GM12878 (cell line): ENCODE measurements around the gene CCNJL. TPM values are rescaled to one million over a fixed set of nuclear protein-coding genes. Genes with fewer than 3 reads are reported as not detected.

Source experiments
- ATAC-seq: fragments of 200-7000 bp; cut with Tn5 transposase; 3 replicates; pipeline ENCODE4 v1.9.1; 2020; ENCODE audit warnings: mild to moderate bottlenecking, moderate library complexity
- BruUV-seq: library from RNA; stranded (reverse); fragments of 400-500 nt; replicated peaks from 2 replicates; lab custom pipeline; 2021; lab: Mats Ljungman, UMichigan
- CTCF ChIA-PET: fragments of 300-600 bp; sonication (Branson Sonifier 250); formaldehyde crosslinking; extraction: SDS; loops from one replicate; lab custom pipeline; 2021; ENCODE audit warnings: inconsistent platforms; lab: Yijun Ruan, JAX
- POLR2A ChIA-PET: fragments of 350-600 bp; formaldehyde crosslinking; extraction: SDS; loops from one replicate; lab custom pipeline; 2021; ENCODE audit warnings: inconsistent platforms; lab: Charles Lee
- RAD21 ChIA-PET: fragments of 300-600 bp; sonication (Branson Sonifier 250); formaldehyde crosslinking; loops from one replicate; lab custom pipeline; 2023; ENCODE audit warnings: antibody characterized with exemption; ENCODE audit not compliant: unreplicated experiment; lab: Charles Lee
- SMC1A ChIA-PET: fragments of 300-600 bp; sonication (Branson Sonifier 250); formaldehyde crosslinking; loops from one replicate; lab custom pipeline; 2023; ENCODE audit not compliant: unreplicated experiment, uncharacterized antibody; lab: Charles Lee
- DNase-seq: peaks from one replicate; pipeline ENCODE4 v3.0.0-alpha.2; 2011; ENCODE audit warnings: low read depth, low spot score
- FAIRE-seq: peaks from 3 replicates; lab custom pipeline; 2011; peaks lifted over from hg19 to GRCh38; lab: Jason Lieb, UNC
- H2AFZ ChIP-seq: 2 replicates; pipeline ENCODE4 v1.6.0; 2011; ENCODE audit warnings: low read depth, low read length, control low read depth; ENCODE audit not compliant: control insufficient read depth
- H3K27ac ChIP-seq: 2 replicates; pipeline ENCODE4 v1.5.1; 2011; ENCODE audit warnings: control low read depth; ENCODE audit not compliant: control insufficient read depth, insufficient read depth
- H3K27me3 ChIP-seq, 2 experiments: replicated peaks in 1 of 2; 2 replicates each; pipeline versions ENCODE4 v1.6.0 to v1.6.1; 2011; ENCODE audit warnings: low read length in 1 of 2; ENCODE audit not compliant: control insufficient read depth in 2 of 2, insufficient read depth in 2 of 2
- H3K36me3 ChIP-seq, 2 experiments: 2 replicates each; pipeline ENCODE4 v1.5.1; 2011; ENCODE audit warnings: low read length in 1 of 2; ENCODE audit not compliant: control insufficient read depth in 2 of 2, insufficient read depth in 2 of 2
- H3K4me1 ChIP-seq: 2 replicates; pipeline ENCODE4 v1.6.1; 2011; ENCODE audit warnings: mild to moderate bottlenecking, low read length, moderate library complexity, mixed read lengths; ENCODE audit not compliant: control insufficient read depth, insufficient read depth
- H3K4me2 ChIP-seq: 2 replicates; pipeline ENCODE4 v1.6.0; 2011; ENCODE audit warnings: control low read depth; ENCODE audit not compliant: control insufficient read depth, insufficient read depth
- H3K4me3 ChIP-seq: fragments of 200-600 bp; sonication (generic); 2 replicates; pipeline ENCODE4 v1.5.1; 2016
- H3K79me2 ChIP-seq: 2 replicates; pipeline ENCODE4 v1.6.0; 2011; ENCODE audit warnings: low read length; ENCODE audit not compliant: control insufficient read depth, insufficient read depth
- H3K9ac ChIP-seq: 2 replicates; pipeline ENCODE4 v1.8.0; 2011; ENCODE audit warnings: low read length, control low read depth, mixed read lengths; ENCODE audit not compliant: control insufficient read depth, insufficient read depth
- H3K9me3 ChIP-seq: replicated peaks from 3 replicates; pipeline ENCODE4 v1.5.1; 2011; ENCODE audit warnings: mild to moderate bottlenecking, low read length; ENCODE audit not compliant: control insufficient read depth, insufficient read depth
- H4K20me1 ChIP-seq: 2 replicates; pipeline ENCODE4 v1.6.0; 2011; ENCODE audit not compliant: control insufficient read depth, insufficient read depth
- BHLHE40 ChIP-seq, 2 experiments: fragments of 450-650 bp in 1 of 2; IDR thresholded peaks; 2 replicates each; pipeline ENCODE4 v1.6.1; 2011 to 2017; ENCODE audit warnings: low read depth in 2 of 2, borderline replicate concordance in 1 of 2, improper control_type of control experiment in 1 of 2, low read length in 1 of 2, mild to moderate bottlenecking in 1 of 2
- BMI1 ChIP-seq: fragments of 450-650 bp; IDR thresholded peaks from 2 replicates; pipeline ENCODE4 v1.6.1; 2016; ENCODE audit warnings: mild to moderate bottlenecking, moderate library complexity, borderline replicate concordance
- CHD4 ChIP-seq: fragments of 200-600 bp; sonication (generic); IDR thresholded peaks from 2 replicates; pipeline ENCODE4 v1.6.1; 2016; ENCODE audit warnings: mild to moderate bottlenecking
- ETV6 ChIP-seq, 2 experiments: fragments of 450-650 bp in 1 of 2; IDR thresholded peaks in 1 of 2; conservative IDR thresholded peaks in 1 of 2; 2 replicates each; pipeline ENCODE4 v1.6.1; 2014; ENCODE audit warnings: antibody characterized with exemption in 1 of 2, borderline replicate concordance in 1 of 2, low read depth in 1 of 2, mild to moderate bottlenecking in 1 of 2, moderate library complexity in 1 of 2
- EZH2 ChIP-seq: IDR thresholded peaks from 2 replicates; pipeline ENCODE4 v1.6.1; 2012; ENCODE audit warnings: low read depth, mild to moderate bottlenecking, control low read depth, inconsistent platforms, low read length, borderline replicate concordance; ENCODE audit not compliant: control insufficient read depth
- FOS ChIP-seq: IDR thresholded peaks from 3 replicates; pipeline ENCODE4 v1.6.1; 2011; ENCODE audit warnings: borderline replicate concordance; ENCODE audit not compliant: insufficient read length; ENCODE audit errors: extremely low read depth
- SP1 ChIP-seq: IDR thresholded peaks from one replicate; pipeline ENCODE4 v1.6.1; 2011; ENCODE audit warnings: low read depth, low read length
- SREBF1 ChIP-seq: IDR thresholded peaks from 2 replicates; pipeline ENCODE4 v1.6.1; 2012; ENCODE audit warnings: mild to moderate bottlenecking, low read length
- TCF7 ChIP-seq: IDR thresholded peaks from 2 replicates; pipeline ENCODE4 v1.6.1; 2014; ENCODE audit warnings: antibody characterized with exemption, borderline replicate concordance
- WGBS: methylation state at CpG from one replicate; pipeline ENCODE4 v1.1.6; 2016; ENCODE audit warnings: low lambda C conversion rate; ENCODE audit not compliant: insufficient replicate concordance, insufficient coverage; ENCODE audit errors: missing lambda C conversion rate; 5-methylcytosine and 5-hydroxymethylcytosine counted together
- in situ Hi-C: fragments of 300-500 bp; cut with MboI; formaldehyde crosslinking; loops from 9 replicates; pipeline ENCODE4 v1.14.3; 2018; ENCODE audit warnings: mixed read lengths
- intact Hi-C: fragments of 100-400 bp; cut with micrococcal nuclease; formaldehyde crosslinking; loops from one replicate; pipeline ENCODE4 v1.14.2; 2022; ENCODE audit not compliant: unreplicated experiment
- polyA plus RNA-seq, 11 experiments: library from polyadenylated mRNA; depleted of rRNA in 4 of 11; unstranded in 6 of 11; stranded (reverse) in 5 of 11; fragments of >200 nt; fragmentation: Nextera tagmentation in 4 of 11; fragmentation: Illumina TruSeq in 1 of 11; extraction: Ambion mirVana in 4 of 11; extraction: Trizol in 1 of 11; gene quantifications; 1 replicate in 1 of 11; 2 replicates in 10 of 11; pipeline versions ENCODE4 v1.2.1 to v1.2.3, GENCODE V29; 2011 to 2016; ENCODE audit warnings: inconsistent platforms in 2 of 11, missing spikeins in 2 of 11, low read depth in 1 of 11
- total RNA-seq, 4 experiments: library from RNA; depleted of rRNA in 3 of 4; stranded (reverse); fragments of >200 nt in 3 of 4; fragmentation: Illumina TruSeq in 1 of 4; extraction: Trizol in 1 of 4; gene quantifications; 2 replicates each; pipeline versions ENCODE4 v1.2.1 to v1.2.3, GENCODE V29; 2013 to 2021
- TF ChIP-seq, protein P1 (sequence below): fragments of 450-650 bp; IDR thresholded peaks from 2 replicates; pipeline ENCODE4 v1.6.1; 2017; ENCODE audit warnings: mild to moderate bottlenecking, moderate library complexity

CCNJL gene
- total and polyA plus RNA-seq, 10 of the 15 experiments (the other 5 are each of a cell fraction or from before 2014, with no cell fraction given), result 0.09 to 0.20 (median 0.10) TPM; not detected in 7

DNA sequence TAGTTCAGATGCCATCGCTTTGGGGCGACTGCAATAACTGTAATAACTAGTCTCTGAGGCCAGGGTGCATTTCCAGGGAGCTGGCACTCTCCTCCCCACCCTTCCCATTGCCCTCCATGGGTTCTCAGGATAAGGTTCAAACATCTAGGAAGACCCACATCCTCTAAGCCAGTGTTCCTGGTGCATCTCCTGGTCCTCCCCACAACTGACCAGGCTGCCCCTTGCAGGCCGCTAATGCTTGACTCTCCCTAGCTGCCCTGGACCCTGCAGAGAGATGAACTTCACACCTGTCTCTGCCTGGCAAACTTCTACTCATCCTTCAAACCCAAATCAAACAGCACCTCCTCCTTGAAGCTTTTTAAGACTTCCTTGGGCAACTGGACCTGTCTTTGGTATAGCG is 15.9 kb downstream of the CCNJL start:
- H3K4me1 ChIP-seq, result no peaks in the 10 kb centered on the region; the same call in 1 of the 2 replicates
- CTCF ChIA-PET, result interaction anchor here (1.4 to 1.7 kb wide), 2 partner anchors 77 to 274 kb away, joined by 3 to 5 read pairs; no protein-coding TSS in a partner anchor
- intact Hi-C loops (no loop called here), in situ Hi-C loops (no loop called here)
- no peak overlapping the region for H3K4me2 ChIP-seq
- H3K27ac ChIP-seq, result no peak overlapping the region
- H3K4me3 ChIP-seq, result no peak overlapping the region
- peaks cover 0 to 2% of the 10 kb centered on the region in 2 experiments; a peak in 2 of 4 replicates for H3K27me3 ChIP-seq
- FAIRE-seq, result no peak
- ATAC-seq, result no peak
- POLR2A ChIA-PET, result interaction anchor here (0.5 kb wide), 1 partner anchor 75 kb away, joined by 3 read pairs; no protein-coding TSS in a partner anchor
- no peak for TF ChIP-seq TCF7
- TF ChIP-seq SP1, result no peak
- TF ChIP-seq ETV6 (conservative IDR thresholded peaks at IDR 0.05 in 1 of 2, IDR thresholded peaks at IDR 0.05 in 1 of 2; ENCODE audit: borderline replicate concordance in 1 of 2, low read depth in 1 of 2), result no peak
- no peak for TF ChIP-seq CHD4
- no peak for TF ChIP-seq SREBF1
- H2AFZ ChIP-seq, result no peak overlapping the region
- no peaks in the 10 kb centered on the region; the same call in 2 of the 3 replicates for H3K9me3 ChIP-seq
- SMC1A ChIA-PET, result interaction anchor here (0.8 kb wide), 2 partner anchors 9 kb away, joined by 3 read pairs; no protein-coding TSS in a partner anchor
- BruUV-seq, result no TSS peak
- H3K36me3 ChIP-seq, result no peaks in the 10 kb centered on the region
- RAD21 ChIA-PET, result no interaction called here
- no peak overlapping the region for H3K9ac ChIP-seq
- no peak for DNase-seq
- no peaks in the 10 kb centered on the region for H3K79me2 ChIP-seq
- no peaks in the 10 kb centered on the region for H4K20me1 ChIP-seq
- 89% methylated on average over 4 of the region's 4 CpGs for WGBS

DNA sequence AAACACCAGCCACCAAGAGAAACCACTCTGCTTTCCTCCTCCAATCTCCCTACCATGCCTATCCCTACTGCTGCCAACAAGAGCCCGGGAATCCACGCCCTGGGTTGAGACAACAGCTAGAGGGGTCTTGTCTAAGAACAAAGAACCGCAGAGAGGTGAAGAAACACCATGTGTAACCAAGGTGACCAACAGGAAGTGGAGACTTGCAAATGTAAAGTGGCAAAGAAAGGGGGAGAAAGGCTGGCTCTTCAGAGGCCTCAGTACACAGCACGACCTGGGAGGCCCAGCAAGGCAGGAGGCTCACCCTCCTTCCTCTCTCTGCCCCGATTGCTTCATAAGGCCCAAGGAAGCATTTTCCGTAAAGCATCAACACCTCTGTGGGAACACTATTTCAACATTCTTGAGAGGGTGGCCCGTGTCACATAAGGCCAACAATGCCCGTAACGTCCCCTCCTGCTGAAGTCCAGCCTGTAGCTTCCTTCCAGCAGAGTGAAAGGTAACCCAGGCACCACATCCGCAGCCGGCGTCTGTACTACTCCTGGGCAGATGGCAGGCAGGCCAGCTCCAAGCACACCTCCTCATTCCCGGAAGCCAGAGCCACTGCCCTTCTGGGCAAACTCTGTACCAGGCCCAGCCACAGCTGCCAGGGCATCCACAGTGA is 18.3 kb downstream of the CCNJL start:
- 61% methylated on average over 13 of the region's 13 CpGs for WGBS
- DNase-seq, result no peak
- intact Hi-C loops (no loop called here), in situ Hi-C loops (no loop called here)
- Histone ChIP-seq H3K36me3 (no peaks in the 10 kb centered on the region), H2AFZ (no peak overlapping the region; the same call in 1 of the 2 replicates), H4K20me1 (no peaks in the 10 kb centered on the region), H3K9me3 (no peaks in the 10 kb centered on the region; the same call in 2 of the 3 replicates), H3K79me2 (no peaks in the 10 kb centered on the region), H3K27ac (no peak overlapping the region), H3K4me2 (no peak overlapping the region), H3K9ac (no peak overlapping the region), H3K4me3 (no peak overlapping the region), H3K4me1 (no peaks in the 10 kb centered on the region; the same call in 1 of the 2 replicates), H3K27me3 (peaks cover 0 to 2% of the 10 kb centered on the region in 2 experiments; a peak in 2 of 4 replicates)
- peak; percentile 59 for ATAC-seq
- no peak for FAIRE-seq
- ChIA-PET POLR2A (interaction anchor here (0.6 kb wide), 1 partner anchor 66 kb away, joined by 4 read pairs; no protein-coding TSS in a partner anchor), RAD21 (no interaction called here), SMC1A (no interaction called here), CTCF (interaction anchor here (0.8 kb wide), 1 partner anchor 95 kb away, joined by 3 read pairs; no protein-coding TSS in a partner anchor)
- BruUV-seq, result no TSS peak
- TF ChIP-seq BMI1, result peak; percentile 45; the same call in 1 of the 2 replicates
- no peak for TF ChIP-seq EZH2
- TF ChIP-seq, protein P1, sequence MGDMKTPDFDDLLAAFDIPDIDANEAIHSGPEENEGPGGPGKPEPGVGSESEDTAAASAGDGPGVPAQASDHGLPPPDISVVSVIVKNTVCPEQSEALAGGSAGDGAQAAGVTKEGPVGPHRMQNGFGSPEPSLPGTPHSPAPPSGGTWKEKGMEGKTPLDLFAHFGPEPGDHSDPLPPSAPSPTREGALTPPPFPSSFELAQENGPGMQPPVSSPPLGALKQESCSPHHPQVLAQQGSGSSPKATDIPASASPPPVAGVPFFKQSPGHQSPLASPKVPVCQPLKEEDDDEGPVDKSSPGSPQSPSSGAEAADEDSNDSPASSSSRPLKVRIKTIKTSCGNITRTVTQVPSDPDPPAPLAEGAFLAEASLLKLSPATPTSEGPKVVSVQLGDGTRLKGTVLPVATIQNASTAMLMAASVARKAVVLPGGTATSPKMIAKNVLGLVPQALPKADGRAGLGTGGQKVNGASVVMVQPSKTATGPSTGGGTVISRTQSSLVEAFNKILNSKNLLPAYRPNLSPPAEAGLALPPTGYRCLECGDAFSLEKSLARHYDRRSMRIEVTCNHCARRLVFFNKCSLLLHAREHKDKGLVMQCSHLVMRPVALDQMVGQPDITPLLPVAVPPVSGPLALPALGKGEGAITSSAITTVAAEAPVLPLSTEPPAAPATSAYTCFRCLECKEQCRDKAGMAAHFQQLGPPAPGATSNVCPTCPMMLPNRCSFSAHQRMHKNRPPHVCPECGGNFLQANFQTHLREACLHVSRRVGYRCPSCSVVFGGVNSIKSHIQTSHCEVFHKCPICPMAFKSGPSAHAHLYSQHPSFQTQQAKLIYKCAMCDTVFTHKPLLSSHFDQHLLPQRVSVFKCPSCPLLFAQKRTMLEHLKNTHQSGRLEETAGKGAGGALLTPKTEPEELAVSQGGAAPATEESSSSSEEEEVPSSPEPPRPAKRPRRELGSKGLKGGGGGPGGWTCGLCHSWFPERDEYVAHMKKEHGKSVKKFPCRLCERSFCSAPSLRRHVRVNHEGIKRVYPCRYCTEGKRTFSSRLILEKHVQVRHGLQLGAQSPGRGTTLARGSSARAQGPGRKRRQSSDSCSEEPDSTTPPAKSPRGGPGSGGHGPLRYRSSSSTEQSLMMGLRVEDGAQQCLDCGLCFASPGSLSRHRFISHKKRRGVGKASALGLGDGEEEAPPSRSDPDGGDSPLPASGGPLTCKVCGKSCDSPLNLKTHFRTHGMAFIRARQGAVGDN, result no peak
- no peak for TF ChIP-seq FOS
- no peak for TF ChIP-seq BHLHE40 (IDR thresholded peaks at IDR 0.05; ENCODE audit: borderline replicate concordance in 1 of 2, low read depth in 2 of 2, low read length in 1 of 2)
